ENCODE measurements around the gene NRDC. TPM values are rescaled to one million over a fixed set of nuclear protein-coding genes. Genes with fewer than 3 reads are reported as not detected.

NRDC gene
- total RNA-seq: 50.2 and 59.9 TPM in 2 replicates

GRCh38 chr1:51878616-51879336, at the start of gene NRDC:
NRDC (minus strand) TSS chr1:51878727; CDS start chr1:51878615, 112 bp downstream.

Other genes starting within 250 kb of the NRDC start
- 0.06 and 0.15 TPM in 2 replicates for gene RAB3B, start 112.0 kb upstream of the NRDC start, total RNA-seq
- 9.9 and 10.4 TPM in 2 replicates for gene KTI12, start 155.1 kb upstream of the NRDC start, total RNA-seq
- 36.4 and 40.4 TPM in 2 replicates for gene TXNDC12, start 176.5 kb upstream of the NRDC start, total RNA-seq
- gene BTF3L4, start 177.6 kb upstream of the NRDC start, total RNA-seq: 40.4 and 45.4 TPM in 2 replicates

All from cardiac ventricle fibroblast (primary cell).